ENCODE results near the gene CLIP3. TPM values are rescaled to one million over a fixed set of nuclear protein-coding genes. Genes with fewer than 3 reads are reported as not detected.
"Not testable (repeated sequence)": the region's sequence is repeated elsewhere in the genome, so short reads cannot be mapped to it uniquely, and the experiment has no call there.

Gene CLIP3
- total and polyA plus RNA-seq, 8 donors: 1.8 to 17.1 (median 6.5) TPM

- H3K4me1 ChIP-seq: peaks cover 7 to 11% (median 10%) of the 10 kb centered on the region in 4 donors
- TF ChIP-seq CTCF (IDR thresholded peaks at IDR 0.05): no peak
- no peak for TF ChIP-seq POLR2A (IDR thresholded peaks at IDR 0.05)
- no peak for TF ChIP-seq POLR2AphosphoS5 (IDR thresholded peaks at IDR 0.05)
- no peak for TF ChIP-seq EP300 (IDR thresholded peaks at IDR 0.05)
- DNase-seq: no peak
- intact Hi-C loops (cut with DNase I; ENCODE audit: low total_unique reads): no loop called here
- H3K36me3 ChIP-seq: no peaks in the 10 kb centered on the region
- 85 to 94% (median 87%) methylated on average over 4 to 5 of the region's 5 CpGs for WGBS, 5 donors
- H3K4me3 ChIP-seq: no peak overlapping the region
- peaks cover 0 to 77% (median 42%) of the 10 kb centered on the region in 3 donors for H3K27me3 ChIP-seq
- H3K9me3 ChIP-seq: peaks cover 0 to 3% (median 0%) of the 10 kb centered on the region in 4 donors
- no peak overlapping the region for H3K27ac ChIP-seq
Measured at GRCh38 chr19:35986111-35986510, 46.6 kb downstream of the CLIP3 start.

DNA sequence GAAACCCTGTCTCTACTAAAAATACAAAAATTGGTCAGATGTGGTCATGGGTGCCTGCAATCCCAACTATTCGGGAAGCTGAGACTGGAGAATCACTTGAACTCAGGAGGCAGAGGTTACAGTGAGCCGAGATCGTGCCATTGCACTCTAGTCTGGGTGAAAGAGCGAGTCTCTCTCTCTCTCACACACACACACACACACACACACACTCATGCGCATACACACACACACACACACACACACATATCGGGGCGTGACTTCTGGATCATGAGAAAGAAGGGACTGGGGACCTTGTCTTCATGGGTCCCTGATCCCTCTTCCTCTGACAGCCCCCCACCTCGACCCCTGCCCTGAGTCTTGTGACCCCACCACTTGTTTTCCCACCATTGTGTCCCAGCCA, 49.5 kb downstream of the CLIP3 start:
- no peak overlapping the region for H3K4me3 ChIP-seq
- H3K27ac ChIP-seq: no peak overlapping the region
- peaks cover 0 to 87% (median 49%) of the 10 kb centered on the region in 3 donors for H3K27me3 ChIP-seq
- peaks cover 7 to 11% (median 10%) of the 10 kb centered on the region in 4 donors for H3K4me1 ChIP-seq
- intact Hi-C loops (cut with DNase I; ENCODE audit: low total_unique reads): no loop called here
- DNase-seq: no peak
- no peaks in the 10 kb centered on the region for H3K36me3 ChIP-seq
- no peaks in the 10 kb centered on the region for H3K9me3 ChIP-seq
- no peak for TF ChIP-seq POLR2A (IDR thresholded peaks at IDR 0.05)
- no peak for TF ChIP-seq POLR2AphosphoS5 (IDR thresholded peaks at IDR 0.05)
- no peak for TF ChIP-seq EP300 (IDR thresholded peaks at IDR 0.05)
- TF ChIP-seq CTCF (IDR thresholded peaks at IDR 0.05): no peak
- 75 to 86% (median 77%) methylated on average over 7 to 8 of the region's 8 CpGs for WGBS, 5 donors

- H3K27me3 ChIP-seq: peaks cover 0 to 83% (median 29%) of the 10 kb centered on the region in 3 donors
- H3K36me3 ChIP-seq; H3K27ac ChIP-seq; H3K9me3 ChIP-seq; H3K4me1 ChIP-seq; DNase-seq; H3K4me3 ChIP-seq; intact Hi-C loops (cut with DNase I; ENCODE audit: low total_unique reads): not testable (repeated sequence)
- WGBS, 5 donors: 77 to 88% (median 81%) methylated on average over 4 of the region's 4 CpGs
Measured at GRCh38 chr19:35980997-35981396, 51.7 kb downstream of the CLIP3 start.

GRCh38 chr19:35978832-35979365, 53.8 kb downstream of the CLIP3 start:
- no peak overlapping the region for H3K4me3 ChIP-seq
- DNase-seq: no peak
- H3K4me1 ChIP-seq: no peaks in the 10 kb centered on the region
- no peaks in the 10 kb centered on the region for H3K36me3 ChIP-seq
- H3K27ac ChIP-seq: no peak overlapping the region
- H3K27me3 ChIP-seq: peaks cover 0 to 84% (median 16%) of the 10 kb centered on the region in 3 donors
- intact Hi-C loops (cut with DNase I; ENCODE audit: low total_unique reads): no loop called here
- H3K9me3 ChIP-seq: no peaks in the 10 kb centered on the region
- WGBS, 5 donors: 55 to 68% (median 63%) methylated on average over 20 of the region's 20 CpGs
- no peak for TF ChIP-seq POLR2AphosphoS5 (IDR thresholded peaks at IDR 0.05)
- no peak for TF ChIP-seq CTCF (IDR thresholded peaks at IDR 0.05)
- TF ChIP-seq EP300 (IDR thresholded peaks at IDR 0.05): no peak
- TF ChIP-seq POLR2A (IDR thresholded peaks at IDR 0.05): no peak

GRCh38 chr19:35978271-35978670, 54.4 kb downstream of the CLIP3 start:
- H3K27me3 ChIP-seq: peaks cover 0 to 84% (median 11%) of the 10 kb centered on the region in 3 donors
- H3K27ac ChIP-seq: no peak overlapping the region
- H3K4me3 ChIP-seq: no peak overlapping the region
- intact Hi-C loops (cut with DNase I; ENCODE audit: low total_unique reads): no loop called here
- H3K4me1 ChIP-seq: no peaks in the 10 kb centered on the region
- no peak for TF ChIP-seq EP300 (IDR thresholded peaks at IDR 0.05)
- H3K9me3 ChIP-seq: no peaks in the 10 kb centered on the region
- 44 to 46% (median 45%) methylated on average over 5 of the region's 5 CpGs for WGBS, 5 donors
- no peaks in the 10 kb centered on the region for H3K36me3 ChIP-seq
- no peak for DNase-seq

Measured in stomach (tissue), 9 donors.